Measurements from ENCODE around the gene SMCO2.

Gene SMCO2

DNA sequence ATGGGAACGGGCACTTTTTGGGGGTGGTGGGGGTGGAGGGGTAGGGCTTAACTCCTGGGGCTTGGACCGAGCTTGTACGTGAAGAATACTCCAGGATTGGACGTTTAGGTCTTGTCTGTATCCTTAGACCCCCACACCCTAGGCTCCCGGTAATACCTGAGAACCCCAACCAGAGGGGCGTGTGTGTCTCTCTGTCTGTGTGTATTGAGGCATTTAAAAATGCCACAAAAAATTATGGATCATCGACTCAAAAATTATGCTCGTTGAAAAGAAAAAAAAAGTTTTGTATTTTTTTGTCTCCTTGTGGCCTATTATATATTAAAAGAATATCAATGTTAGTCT lies 77.9 kb downstream of the SMCO2 start:
- peak overlapping the region; percentile 57; the same call in 1 of the 2 replicates for H3K27ac ChIP-seq (ENCODE audit: extremely low read depth, low read depth, low read length)
- ChIA-PET CTCF (interaction anchor here (0.7 to 1.5 kb wide), 4 partner anchors 16 to 130 kb away, joined by 3 to 7 read pairs (median 4); no protein-coding TSS in a partner anchor), POLR2A (interaction anchor here (0.6 to 2.2 kb wide), 14 partner anchors 8 to 417 kb away, joined by 3 to 16 read pairs (median 5); partner anchors contain the start of gene REP15)
- no peaks in the 10 kb centered on the region for H3K36me3 ChIP-seq (ENCODE audit: control insufficient read depth in 2 of 2, insufficient read depth in 1 of 2, low read length in 2 of 2)
- H3K4me1 ChIP-seq (ENCODE audit: control insufficient read depth, insufficient read depth, low read length), result no peaks in the 10 kb centered on the region
- H3K9me3 ChIP-seq (ENCODE audit: control insufficient read depth, insufficient read depth, low read depth, low read length), result no peaks in the 10 kb centered on the region
- 0 out of 2 replicates have a peak, but pooled peaks have one; percentile 0 for TF ChIP-seq GLIS1 (tag by site-specific recombination; IDR thresholded peaks at IDR 0.05)
- no peak for TF ChIP-seq ZNF626 (tag by site-specific recombination; IDR thresholded peaks at IDR 0.05)
- 0 out of 2 replicates have a peak, but pooled peaks have one; percentile 1 for TF ChIP-seq ZNF843 (tag by site-specific recombination; IDR thresholded peaks at IDR 0.05)
- peak overlapping the region; percentile 65 for H3K4me3 ChIP-seq (ENCODE audit: low read depth, low read length)

DNA sequence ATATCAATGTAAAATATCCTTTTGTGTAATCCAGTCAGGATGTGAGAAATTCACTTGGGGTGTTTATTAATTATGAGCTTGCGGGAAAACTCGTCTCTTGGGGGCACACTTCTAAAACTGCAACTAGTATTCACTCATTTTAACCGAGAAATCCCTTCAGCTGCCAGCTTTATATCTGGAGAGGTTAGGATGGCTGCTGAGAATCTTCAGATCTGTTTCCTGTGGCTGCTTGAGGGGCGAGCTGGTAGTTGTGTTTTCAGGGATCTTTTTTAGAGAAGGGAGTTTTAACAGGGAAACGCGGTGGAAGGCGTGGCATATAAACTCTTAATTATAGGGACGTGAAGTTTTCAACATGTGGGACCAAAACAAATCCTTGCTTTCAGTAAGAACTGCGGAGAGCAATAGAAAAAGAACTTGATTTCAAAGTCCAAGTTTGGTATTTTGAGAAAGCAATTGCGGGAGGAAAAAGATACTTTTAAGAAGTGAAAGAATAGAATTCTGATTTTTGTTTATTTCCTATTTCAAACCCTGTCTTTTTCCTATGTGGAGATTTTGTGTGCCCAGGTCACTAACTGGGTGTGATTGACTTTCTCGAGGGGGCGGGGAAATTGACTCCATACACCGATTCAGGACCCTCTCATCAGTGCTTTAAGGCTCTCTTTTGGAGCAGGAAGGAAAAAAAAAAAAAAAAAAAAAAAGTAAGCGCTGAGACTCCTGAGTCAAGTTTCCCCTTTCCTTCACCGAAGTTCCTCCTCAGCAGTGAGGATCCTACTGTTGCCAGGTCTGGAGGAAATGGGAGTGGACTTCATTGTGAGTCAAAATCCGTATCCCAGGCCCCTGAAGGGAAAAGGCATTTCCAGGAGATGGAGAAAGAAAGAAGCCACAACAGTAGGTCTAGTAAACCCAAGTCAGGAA lies 78.6 kb downstream of the SMCO2 start:
- CTCF ChIA-PET, result interaction anchor here (0.6 to 1.5 kb wide), 5 partner anchors 12 to 129 kb away, joined by 3 to 7 read pairs (median 4); no protein-coding TSS in a partner anchor
- H3K36me3 ChIP-seq (ENCODE audit: control insufficient read depth in 2 of 2, insufficient read depth in 1 of 2, low read length in 2 of 2), result no peaks in the 10 kb centered on the region
- POLR2A ChIA-PET, result interaction anchor here (0.8 to 2.2 kb wide), 6 partner anchors 8 to 90 kb away, joined by 3 to 16 read pairs (median 8); no protein-coding TSS in a partner anchor
- H3K27ac ChIP-seq (ENCODE audit: extremely low read depth, low read depth, low read length), result no peak overlapping the region
- H3K4me3 ChIP-seq (ENCODE audit: low read depth, low read length), result peak overlapping the region; percentile 65
- H3K9me3 ChIP-seq (ENCODE audit: control insufficient read depth, insufficient read depth, low read depth, low read length), result no peaks in the 10 kb centered on the region
- H3K4me1 ChIP-seq (ENCODE audit: control insufficient read depth, insufficient read depth, low read length), result peaks cover 2% of the 10 kb centered on the region; the same call in 1 of the 2 replicates
- TF ChIP-seq ZNF140 (tag by site-specific recombination; IDR thresholded peaks at IDR 0.05), result no peak
- 0 out of 2 replicates have a peak, but pooled peaks have one; percentile 36 for TF ChIP-seq PRDM1 (tag by site-specific recombination; IDR thresholded peaks at IDR 0.05)
- no peak for TF ChIP-seq RBAK (tag by site-specific recombination; IDR thresholded peaks at IDR 0.05)
- peak; percentile 25; the same call in 1 of the 2 replicates for TF ChIP-seq SCRT1 (tag by site-specific recombination; IDR thresholded peaks at IDR 0.05; ENCODE audit: borderline replicate concordance)
- 0 out of 2 replicates have a peak, but pooled peaks have one; percentile 14 for TF ChIP-seq ZFP69B (tag by site-specific recombination; IDR thresholded peaks at IDR 0.05)
- no peak for TF ChIP-seq ZFP41 (tag by site-specific recombination; IDR thresholded peaks at IDR 0.05; ENCODE audit: borderline replicate concordance)
- 0 out of 2 replicates have a peak, but pooled peaks have one; percentile 13 for TF ChIP-seq IKZF3 (tag by site-specific recombination; IDR thresholded peaks at IDR 0.05)
- 0 out of 2 replicates have a peak, but pooled peaks have one; percentile 39 for TF ChIP-seq ZNF664 (tag by site-specific recombination; IDR thresholded peaks at IDR 0.05)
- no peak for TF ChIP-seq ZNF48 (tag by site-specific recombination; IDR thresholded peaks at IDR 0.05)
- TF ChIP-seq ZNF600 (tag by site-specific recombination; IDR thresholded peaks at IDR 0.05), result peak; percentile 73; the same call in 1 of the 2 replicates
- TF ChIP-seq ZNF837 (tag by site-specific recombination; IDR thresholded peaks at IDR 0.05), result no peak
- TF ChIP-seq, protein P1, sequence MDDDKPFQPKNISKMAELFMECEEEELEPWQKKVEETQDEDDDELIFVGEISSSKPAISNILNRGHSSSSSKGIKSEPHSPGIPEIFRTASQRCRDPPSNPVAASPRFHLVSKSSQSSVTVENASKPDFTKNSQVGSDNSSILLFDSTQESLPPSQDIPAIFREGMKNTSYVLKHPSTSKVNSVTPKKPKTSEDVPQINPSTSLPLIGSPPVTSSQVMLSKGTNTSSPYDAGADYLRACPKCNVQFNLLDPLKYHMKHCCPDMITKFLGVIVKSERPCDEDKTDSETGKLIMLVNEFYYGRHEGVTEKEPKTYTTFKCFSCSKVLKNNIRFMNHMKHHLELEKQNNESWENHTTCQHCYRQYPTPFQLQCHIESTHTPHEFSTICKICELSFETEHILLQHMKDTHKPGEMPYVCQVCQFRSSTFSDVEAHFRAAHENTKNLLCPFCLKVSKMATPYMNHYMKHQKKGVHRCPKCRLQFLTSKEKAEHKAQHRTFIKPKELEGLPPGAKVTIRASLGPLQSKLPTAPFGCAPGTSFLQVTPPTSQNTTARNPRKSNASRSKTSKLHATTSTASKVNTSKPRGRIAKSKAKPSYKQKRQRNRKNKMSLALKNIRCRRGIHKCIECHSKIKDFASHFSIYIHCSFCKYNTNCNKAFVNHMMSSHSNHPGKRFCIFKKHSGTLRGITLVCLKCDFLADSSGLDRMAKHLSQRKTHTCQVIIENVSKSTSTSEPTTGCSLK (tag by site-specific recombination; IDR thresholded peaks at IDR 0.05), result no peak
- TF ChIP-seq ZNF544 (tag by site-specific recombination; IDR thresholded peaks at IDR 0.05), result no peak
- TF ChIP-seq ZNF174 (tag by site-specific recombination; IDR thresholded peaks at IDR 0.05), result no peak
- TF ChIP-seq, protein P2, sequence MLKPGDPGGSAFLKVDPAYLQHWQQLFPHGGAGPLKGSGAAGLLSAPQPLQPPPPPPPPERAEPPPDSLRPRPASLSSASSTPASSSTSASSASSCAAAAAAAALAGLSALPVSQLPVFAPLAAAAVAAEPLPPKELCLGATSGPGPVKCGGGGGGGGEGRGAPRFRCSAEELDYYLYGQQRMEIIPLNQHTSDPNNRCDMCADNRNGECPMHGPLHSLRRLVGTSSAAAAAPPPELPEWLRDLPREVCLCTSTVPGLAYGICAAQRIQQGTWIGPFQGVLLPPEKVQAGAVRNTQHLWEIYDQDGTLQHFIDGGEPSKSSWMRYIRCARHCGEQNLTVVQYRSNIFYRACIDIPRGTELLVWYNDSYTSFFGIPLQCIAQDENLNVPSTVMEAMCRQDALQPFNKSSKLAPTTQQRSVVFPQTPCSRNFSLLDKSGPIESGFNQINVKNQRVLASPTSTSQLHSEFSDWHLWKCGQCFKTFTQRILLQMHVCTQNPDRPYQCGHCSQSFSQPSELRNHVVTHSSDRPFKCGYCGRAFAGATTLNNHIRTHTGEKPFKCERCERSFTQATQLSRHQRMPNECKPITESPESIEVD (tag by site-specific recombination; IDR thresholded peaks at IDR 0.05), result 0 out of 2 replicates have a peak, but pooled peaks have one; percentile 29
- TF ChIP-seq, protein P3, sequence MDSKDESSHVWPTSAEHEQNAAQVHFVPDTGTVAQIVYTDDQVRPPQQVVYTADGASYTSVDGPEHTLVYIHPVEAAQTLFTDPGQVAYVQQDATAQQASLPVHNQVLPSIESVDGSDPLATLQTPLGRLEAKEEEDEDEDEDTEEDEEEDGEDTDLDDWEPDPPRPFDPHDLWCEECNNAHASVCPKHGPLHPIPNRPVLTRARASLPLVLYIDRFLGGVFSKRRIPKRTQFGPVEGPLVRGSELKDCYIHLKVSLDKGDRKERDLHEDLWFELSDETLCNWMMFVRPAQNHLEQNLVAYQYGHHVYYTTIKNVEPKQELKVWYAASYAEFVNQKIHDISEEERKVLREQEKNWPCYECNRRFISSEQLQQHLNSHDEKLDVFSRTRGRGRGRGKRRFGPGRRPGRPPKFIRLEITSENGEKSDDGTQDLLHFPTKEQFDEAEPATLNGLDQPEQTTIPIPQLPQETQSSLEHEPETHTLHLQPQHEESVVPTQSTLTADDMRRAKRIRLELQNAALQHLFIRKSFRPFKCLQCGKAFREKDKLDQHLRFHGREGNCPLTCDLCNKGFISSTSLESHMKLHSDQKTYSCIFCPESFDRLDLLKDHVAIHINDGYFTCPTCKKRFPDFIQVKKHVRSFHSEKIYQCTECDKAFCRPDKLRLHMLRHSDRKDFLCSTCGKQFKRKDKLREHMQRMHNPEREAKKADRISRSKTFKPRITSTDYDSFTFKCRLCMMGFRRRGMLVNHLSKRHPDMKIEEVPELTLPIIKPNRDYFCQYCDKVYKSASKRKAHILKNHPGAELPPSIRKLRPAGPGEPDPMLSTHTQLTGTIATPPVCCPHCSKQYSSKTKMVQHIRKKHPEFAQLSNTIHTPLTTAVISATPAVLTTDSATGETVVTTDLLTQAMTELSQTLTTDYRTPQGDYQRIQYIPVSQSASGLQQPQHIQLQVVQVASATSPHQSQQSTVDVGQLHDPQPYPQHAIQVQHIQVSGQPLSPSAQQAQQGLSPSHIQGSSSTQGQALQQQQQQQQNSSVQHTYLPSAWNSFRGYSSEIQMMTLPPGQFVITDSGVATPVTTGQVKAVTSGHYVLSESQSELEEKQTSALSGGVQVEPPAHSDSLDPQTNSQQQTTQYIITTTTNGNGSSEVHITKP (tag by site-specific recombination; IDR thresholded peaks at IDR 0.05), result no peak
- TF ChIP-seq SP7 (tag by site-specific recombination; IDR thresholded peaks at IDR 0.05), result peak; percentile 72
- no peak for TF ChIP-seq ZNF248 (tag by site-specific recombination; IDR thresholded peaks at IDR 0.05)
- TF ChIP-seq, protein P4, sequence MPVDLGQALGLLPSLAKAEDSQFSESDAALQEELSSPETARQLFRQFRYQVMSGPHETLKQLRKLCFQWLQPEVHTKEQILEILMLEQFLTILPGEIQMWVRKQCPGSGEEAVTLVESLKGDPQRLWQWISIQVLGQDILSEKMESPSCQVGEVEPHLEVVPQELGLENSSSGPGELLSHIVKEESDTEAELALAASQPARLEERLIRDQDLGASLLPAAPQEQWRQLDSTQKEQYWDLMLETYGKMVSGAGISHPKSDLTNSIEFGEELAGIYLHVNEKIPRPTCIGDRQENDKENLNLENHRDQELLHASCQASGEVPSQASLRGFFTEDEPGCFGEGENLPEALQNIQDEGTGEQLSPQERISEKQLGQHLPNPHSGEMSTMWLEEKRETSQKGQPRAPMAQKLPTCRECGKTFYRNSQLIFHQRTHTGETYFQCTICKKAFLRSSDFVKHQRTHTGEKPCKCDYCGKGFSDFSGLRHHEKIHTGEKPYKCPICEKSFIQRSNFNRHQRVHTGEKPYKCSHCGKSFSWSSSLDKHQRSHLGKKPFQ (tag by site-specific recombination; IDR thresholded peaks at IDR 0.05), result no peak
- TF ChIP-seq ZBTB20 (tag by site-specific recombination; IDR thresholded peaks at IDR 0.05), result peak; percentile 87
- TF ChIP-seq ZNF560 (tag by site-specific recombination; IDR thresholded peaks at IDR 0.05; ENCODE audit: borderline replicate concordance), result no peak

Measured in HEK293 (cell line).